GM12891 (cell line): ENCODE measurements around the gene FOXD1.

Experiments used
- POLR2A ChIP-seq: IDR thresholded peaks from 2 replicates; pipeline ENCODE4 v1.6.1; 2011; ENCODE audit warnings: low read depth, low read length, control low read depth
- POLR2AphosphoS5 ChIP-seq: IDR thresholded peaks from 2 replicates; pipeline ENCODE4 v1.6.1; 2011; ENCODE audit warnings: low read depth, low read length, control low read depth

DNA sequence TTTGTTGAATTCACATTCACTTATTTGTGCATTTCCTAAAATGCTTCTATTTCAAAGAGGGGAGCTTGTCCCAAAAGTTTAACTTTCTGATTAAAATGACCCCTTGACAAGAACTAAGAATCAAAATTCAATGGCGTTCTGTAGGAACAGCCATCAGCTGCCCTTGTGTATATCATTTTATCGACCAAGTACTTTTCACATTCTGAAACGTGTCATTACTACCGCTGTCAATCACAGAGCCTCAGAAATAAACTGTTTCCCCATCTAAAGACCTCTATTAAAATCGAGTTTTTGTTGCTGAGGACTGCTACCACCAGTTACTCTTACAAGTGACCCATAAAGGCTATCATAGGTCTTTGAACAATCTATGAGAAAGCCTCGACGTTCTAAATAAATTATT, 1.6 kb upstream of the FOXD1 start:
- no peak for TF ChIP-seq POLR2A
- TF ChIP-seq POLR2AphosphoS5: no peak
